ENCODE results near the gene UQCRFS1. TPM values are rescaled to one million over a fixed set of nuclear protein-coding genes. Genes with fewer than 3 reads are reported as not detected.

Gene UQCRFS1
- total and polyA plus RNA-seq, 10 donors, result 14.7 to 27.0 (median 21.6) TPM

GRCh38 chr19:29185427-29185826 lies 27.5 kb downstream of the UQCRFS1 start:
- H3K27ac ChIP-seq, result no peak overlapping the region
- peaks cover 0 to 9% (median 0%) of the 10 kb centered on the region in 7 donors for H3K27me3 ChIP-seq (replicated peaks in 1 of 7)
- intact Hi-C loops (cut with DNase I; ENCODE audit: low total_unique reads), result no loop called here
- H3K36me3 ChIP-seq, result no peaks in the 10 kb centered on the region
- peaks cover 0 to 2% (median 0%) of the 10 kb centered on the region in 8 donors for H3K9me3 ChIP-seq
- no peak overlapping the region for H3K4me3 ChIP-seq
- no peak for TF ChIP-seq CTCF (IDR thresholded peaks at IDR 0.05 in 8 of 11, conservative IDR thresholded peaks at IDR 0.05 in 3 of 11)
- DNase-seq, result no peak
- H3K4me1 ChIP-seq, result no peaks in the 10 kb centered on the region
- 67 to 79% (median 71%) methylated on average over 6 of the region's 6 CpGs for WGBS, 5 donors

DNA sequence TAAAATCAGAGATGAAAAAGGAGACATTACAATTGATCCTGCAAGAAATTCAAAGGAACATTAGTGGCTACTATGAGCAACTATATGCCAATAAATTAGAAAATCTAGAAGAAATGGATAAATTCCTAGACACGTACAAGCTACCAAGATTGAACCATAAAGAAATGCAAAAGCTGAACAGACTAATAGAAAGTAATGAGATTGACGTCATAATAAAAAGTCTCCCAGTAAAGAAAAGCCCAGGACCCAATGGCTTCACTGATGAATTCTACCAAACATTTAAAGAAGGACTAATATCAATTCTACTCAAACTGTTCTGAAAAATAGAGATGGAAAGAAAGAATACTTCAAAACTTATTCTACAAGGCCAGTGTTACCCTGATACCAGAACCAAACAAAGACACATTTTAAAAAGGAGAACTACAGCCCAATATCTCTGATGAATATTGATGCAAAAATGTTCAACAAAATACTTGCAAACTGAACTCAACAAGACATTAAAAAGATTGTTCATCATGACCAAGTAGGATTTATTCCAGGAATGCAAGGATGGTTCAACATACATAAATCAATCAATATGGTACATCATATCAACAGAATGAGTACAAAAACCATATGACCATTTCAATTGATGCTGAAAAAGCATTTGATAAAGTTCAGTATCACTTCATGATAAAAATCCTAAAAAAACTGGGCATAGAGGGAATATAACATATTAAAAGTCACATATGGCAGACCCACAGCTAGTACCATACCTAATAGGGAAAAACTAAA lies 35.8 kb downstream of the UQCRFS1 start:
- no peak overlapping the region for H3K27ac ChIP-seq
- WGBS, 5 donors, result 83 to 85% (median 85%) methylated on average over 2 of the region's 2 CpGs
- TF ChIP-seq POLR2AphosphoS5 (IDR thresholded peaks at IDR 0.05) (no peak), POLR2A (IDR thresholded peaks at IDR 0.05) (no peak), CTCF (IDR thresholded peaks at IDR 0.05 in 8 of 11, conservative IDR thresholded peaks at IDR 0.05 in 3 of 11) (no peak)
- H3K36me3 ChIP-seq, result no peaks in the 10 kb centered on the region
- H3K4me3 ChIP-seq, result no peak overlapping the region
- DNase-seq, result no peak
- H3K27me3 ChIP-seq (replicated peaks in 1 of 7), result no peaks in the 10 kb centered on the region
- H3K4me1 ChIP-seq, result no peaks in the 10 kb centered on the region
- intact Hi-C loops (cut with DNase I; ENCODE audit: low total_unique reads), result no loop called here
- peaks cover 6 to 79% (median 73%) of the 10 kb centered on the region in 8 donors for H3K9me3 ChIP-seq

DNA sequence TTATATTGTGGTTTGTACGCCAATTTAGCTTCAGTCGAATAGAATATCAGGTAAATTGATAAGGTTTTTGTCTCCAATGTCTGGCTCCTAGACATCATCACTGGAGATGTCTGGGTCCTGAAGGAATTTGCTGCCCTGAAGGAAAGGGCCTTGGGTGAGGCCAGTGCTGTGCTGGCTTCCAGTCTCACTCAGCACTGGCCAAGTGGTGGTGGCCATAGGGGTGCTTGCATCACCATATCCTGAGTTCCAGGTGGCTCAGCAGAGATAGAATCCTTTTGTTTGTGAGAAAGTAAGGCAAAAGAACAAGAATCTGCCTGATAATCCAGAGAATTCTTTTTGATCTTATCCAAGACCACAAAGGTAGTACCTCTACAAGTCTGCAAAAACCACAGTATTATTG lies 39.1 kb downstream of the UQCRFS1 start:
- H3K4me1 ChIP-seq, result no peaks in the 10 kb centered on the region
- H3K4me3 ChIP-seq, result no peak overlapping the region
- no peaks in the 10 kb centered on the region for H3K27me3 ChIP-seq (replicated peaks in 1 of 7)
- no peaks in the 10 kb centered on the region for H3K36me3 ChIP-seq
- no peak for DNase-seq
- H3K27ac ChIP-seq, result no peak overlapping the region
- intact Hi-C loops (cut with DNase I; ENCODE audit: low total_unique reads), result no loop called here
- peaks cover 6 to 81% (median 77%) of the 10 kb centered on the region in 8 donors for H3K9me3 ChIP-seq
- 33 to 92% (median 60%) methylated on average over 2 of the region's 2 CpGs for WGBS, 5 donors
- no peak for TF ChIP-seq CTCF (IDR thresholded peaks at IDR 0.05 in 8 of 11, conservative IDR thresholded peaks at IDR 0.05 in 3 of 11)

DNA sequence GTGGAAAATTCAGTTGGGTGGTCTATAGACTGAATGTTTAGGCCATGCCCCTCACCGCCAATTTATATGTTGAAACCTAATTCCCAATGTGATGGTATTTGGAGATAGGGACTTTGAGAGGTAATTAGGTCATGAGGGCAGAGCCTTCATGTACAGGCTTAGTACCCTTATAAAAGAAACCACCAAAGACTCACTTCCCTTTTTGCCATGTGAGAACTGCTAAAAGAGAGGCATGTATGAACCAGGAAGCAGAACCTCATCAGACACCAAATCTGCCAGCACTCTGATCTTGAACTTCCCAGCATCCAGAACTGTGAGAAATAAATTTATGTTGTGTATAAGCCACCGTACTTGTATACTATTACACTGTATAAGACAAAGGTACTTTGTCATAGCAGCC lies 40.6 kb downstream of the UQCRFS1 start:
- no peaks in the 10 kb centered on the region for H3K36me3 ChIP-seq

More for the DNA sequence above, 40.6 kb downstream of the UQCRFS1 start:
- WGBS, 5 donors, result 88 to 95% (median 91%) methylated on average over 2 of the region's 2 CpGs
- Histone ChIP-seq H3K4me1 (no peaks in the 10 kb centered on the region), H3K27ac (no peak overlapping the region), H3K4me3 (no peak overlapping the region), H3K9me3 (peaks cover 6 to 65% (median 61%) of the 10 kb centered on the region in 8 donors), H3K27me3 (replicated peaks in 1 of 7) (no peaks in the 10 kb centered on the region)
- TF ChIP-seq POLR2A (IDR thresholded peaks at IDR 0.05), result no peak
- TF ChIP-seq CTCF (IDR thresholded peaks at IDR 0.05 in 8 of 11, conservative IDR thresholded peaks at IDR 0.05 in 3 of 11), result no peak
- no peak for TF ChIP-seq POLR2AphosphoS5 (IDR thresholded peaks at IDR 0.05)
- DNase-seq, result no peak
- intact Hi-C loops (cut with DNase I; ENCODE audit: low total_unique reads), result no loop called here
